GM21367 (cell line): ENCODE measurements around the gene BCAP31.
"Not testable (repeated sequence)": the region's sequence is repeated elsewhere in the genome, so short reads cannot be mapped to it uniquely, and the experiment has no call there.

Experiments used
- ATAC-seq: cut with Tn5 transposase; IDR thresholded peaks from one replicate; pipeline ENCODE4 v1.9.1; 2021; ENCODE audit not compliant: unreplicated experiment

Gene BCAP31

GRCh38 chrX:153763298-153763932, 39.2 kb upstream of the BCAP31 start:
- no peak for ATAC-seq

GRCh38 chrX:153762626-153763173, 38.5 kb upstream of the BCAP31 start:
- no peak for ATAC-seq

DNA sequence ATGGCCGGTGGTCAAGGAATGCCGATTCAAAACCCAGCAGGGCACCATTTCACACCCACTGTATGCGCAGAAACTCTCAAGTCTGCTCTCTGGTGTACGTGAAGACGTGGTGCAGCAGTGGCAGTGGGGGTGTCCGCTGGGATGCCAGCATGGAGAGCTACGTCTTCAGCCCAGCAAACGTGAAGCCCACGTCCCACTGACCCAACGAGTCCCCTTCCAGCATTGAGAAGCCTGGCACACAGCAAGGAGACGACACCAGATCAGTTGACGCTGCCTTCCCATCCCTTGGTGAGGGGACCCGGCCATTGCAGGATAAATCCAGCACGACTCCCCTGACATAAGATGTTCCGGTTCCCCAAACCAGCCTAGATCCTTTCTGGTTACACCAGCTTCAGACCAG, 37.7 kb upstream of the BCAP31 start:
- ATAC-seq: no peak

- ATAC-seq: no peak
These were observed 30.9 kb upstream of the BCAP31 start for GRCh38 chrX:153755136-153755535.

DNA sequence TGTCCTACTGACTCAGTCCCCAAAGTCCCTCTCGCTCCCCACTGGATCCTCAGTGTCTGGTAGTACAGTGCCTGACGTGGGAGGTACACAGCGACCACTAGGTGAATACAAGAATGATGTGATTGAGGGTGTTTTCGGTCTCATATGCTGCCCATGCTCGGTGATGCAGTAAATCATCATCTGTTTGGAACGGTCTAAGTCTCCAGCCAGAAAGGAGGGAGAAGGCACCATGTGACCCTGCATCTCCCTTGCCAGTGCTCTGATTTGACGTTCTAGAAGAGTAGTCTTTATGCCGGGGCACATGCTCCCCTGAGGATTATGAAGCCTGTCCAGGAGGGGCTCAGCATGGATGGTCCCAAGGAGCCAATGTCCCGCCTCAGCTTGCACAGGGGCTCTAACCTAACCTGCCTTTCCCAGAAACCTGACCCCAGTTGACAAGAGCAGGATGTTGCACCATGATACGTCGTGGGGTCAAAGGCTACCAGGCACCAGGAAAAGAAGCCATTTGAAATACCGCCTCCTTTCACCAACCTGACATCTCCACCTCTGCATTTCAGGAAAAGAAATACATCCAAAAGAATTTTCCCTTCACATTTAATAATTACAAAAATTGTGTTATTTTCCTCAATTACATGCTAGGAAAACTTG, 26.1 kb upstream of the BCAP31 start:
- ATAC-seq: no peak

DNA sequence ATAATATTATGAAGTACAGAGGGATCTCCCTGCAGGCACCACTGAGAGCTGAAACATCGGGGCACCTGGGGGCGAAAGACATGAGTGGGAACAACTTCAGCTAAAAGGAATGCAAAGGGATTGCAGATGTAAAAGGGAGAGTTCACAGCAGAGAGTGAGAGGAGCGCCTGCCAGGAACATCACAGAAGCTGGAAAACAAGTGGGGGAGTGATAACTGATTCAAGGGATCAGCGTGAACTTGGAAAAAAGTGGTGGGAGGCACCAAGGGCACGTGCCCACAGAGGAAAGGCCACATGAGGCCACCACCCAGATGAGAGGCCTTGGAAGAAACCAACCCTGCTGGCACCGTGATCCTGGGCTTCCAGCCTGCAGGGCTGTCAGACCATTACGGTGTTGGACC, 24.8 kb upstream of the BCAP31 start:
- not testable (repeated sequence) for ATAC-seq

GRCh38 chrX:153746991-153747390, 22.8 kb upstream of the BCAP31 start:
- not testable (repeated sequence) for ATAC-seq

DNA sequence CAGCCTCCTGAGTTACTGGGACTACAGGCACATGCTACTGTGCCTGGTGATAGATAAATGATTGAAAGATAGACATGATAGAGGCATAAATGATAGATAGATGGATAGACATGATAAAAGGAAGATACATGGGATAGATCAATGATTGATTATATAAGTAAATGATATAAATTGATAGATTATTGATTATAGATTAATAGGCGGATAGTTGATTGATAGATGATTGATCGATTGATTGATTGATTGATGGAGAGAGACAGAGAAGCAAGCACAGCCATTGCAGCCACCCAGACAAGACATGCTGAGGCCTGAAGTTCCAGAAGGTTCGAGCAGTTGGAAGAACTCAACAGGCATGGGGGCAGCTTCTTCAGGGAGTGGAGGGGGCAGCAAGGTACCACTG, 22.2 kb upstream of the BCAP31 start:
- no peak for ATAC-seq

DNA sequence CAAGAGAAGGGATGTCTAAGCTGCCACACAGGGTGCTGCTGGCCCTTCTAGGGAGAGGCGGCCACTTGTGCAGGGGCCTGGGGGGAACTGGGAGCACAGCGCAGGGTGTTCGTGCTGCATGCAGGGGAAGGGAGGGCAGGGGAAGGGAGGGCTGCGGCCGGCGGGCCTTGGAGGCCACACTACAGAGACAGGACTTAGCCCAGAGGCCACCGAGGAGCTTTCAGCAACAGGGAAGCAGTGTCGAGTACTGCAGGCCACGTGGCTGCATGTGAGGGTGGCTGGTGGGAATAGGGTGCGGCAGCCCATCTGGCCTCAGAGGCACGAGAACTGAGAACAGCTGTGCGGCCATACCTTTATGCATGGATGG, 20.9 kb upstream of the BCAP31 start:
- ATAC-seq: not testable (repeated sequence)

GRCh38 chrX:153744210-153745066, 20.3 kb upstream of the BCAP31 start:
- ATAC-seq: no peak

DNA sequence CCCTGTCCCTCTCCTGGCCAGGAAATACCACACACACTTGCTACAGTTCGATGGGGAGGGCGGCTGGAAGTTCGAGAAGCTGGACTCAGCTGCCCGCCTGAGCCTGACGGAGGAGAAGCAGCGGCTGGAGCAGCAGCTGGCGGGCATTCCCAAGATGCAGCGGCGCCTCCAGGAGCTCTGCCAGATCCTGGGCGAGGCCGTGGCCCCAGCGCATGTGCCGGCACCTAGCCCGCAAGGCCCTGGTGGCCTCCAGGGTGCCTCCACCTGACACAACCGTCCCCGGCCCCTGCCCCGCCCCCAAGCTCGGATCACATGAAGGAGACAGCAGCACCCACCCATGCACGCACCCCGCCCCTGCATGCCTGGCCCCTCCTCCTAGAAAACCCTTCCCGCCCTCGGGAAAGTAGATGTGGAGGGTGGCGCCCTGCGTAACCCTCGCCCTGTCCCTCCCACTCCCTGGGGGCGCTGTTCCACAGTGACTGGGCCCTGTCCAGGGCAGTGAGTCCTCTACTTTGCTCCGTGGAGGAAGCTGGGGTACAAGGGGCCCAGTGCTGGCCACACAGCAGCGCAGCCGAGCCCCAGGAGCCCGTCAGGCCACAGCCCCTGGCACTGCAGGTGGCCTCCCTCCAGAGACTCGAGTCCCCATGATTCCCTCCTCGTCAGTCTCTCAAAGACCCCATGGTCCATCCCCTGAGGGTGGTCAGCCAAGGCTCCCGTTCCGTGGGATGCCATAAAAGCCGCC, 19.5 kb upstream of the BCAP31 start:
- not testable (repeated sequence) for ATAC-seq

DNA sequence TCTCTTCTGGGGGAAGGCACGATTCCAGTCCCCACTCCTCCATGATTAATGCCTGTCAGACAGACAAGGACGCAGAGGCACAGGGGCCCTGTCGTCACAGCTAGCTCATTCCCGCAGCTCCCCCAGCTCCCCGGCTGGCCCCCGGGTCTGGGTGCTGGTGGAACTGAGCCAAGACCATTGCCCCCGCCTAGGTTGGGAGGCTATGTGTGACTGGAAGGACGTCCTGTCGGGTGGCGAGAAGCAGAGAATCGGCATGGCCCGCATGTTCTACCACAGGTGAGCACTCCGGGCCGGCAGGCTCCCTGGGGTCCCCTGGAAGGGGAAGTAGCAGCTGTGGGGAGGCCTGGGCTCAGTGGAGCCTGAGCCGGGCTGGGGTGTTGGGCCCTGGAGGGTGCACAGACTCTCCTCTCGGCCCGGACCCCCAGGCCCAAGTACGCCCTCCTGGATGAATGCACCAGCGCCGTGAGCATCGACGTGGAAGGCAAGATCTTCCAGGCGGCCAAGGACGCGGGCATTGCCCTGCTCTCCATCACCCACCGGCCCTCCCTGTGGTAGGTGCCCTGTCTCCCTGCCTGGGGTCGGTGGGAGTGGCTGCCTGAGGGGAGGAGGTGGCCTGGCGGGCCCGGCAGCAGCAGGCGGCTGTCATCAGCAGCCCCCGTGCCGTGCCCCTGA, 18.7 kb upstream of the BCAP31 start:
- ATAC-seq: not testable (repeated sequence)

DNA sequence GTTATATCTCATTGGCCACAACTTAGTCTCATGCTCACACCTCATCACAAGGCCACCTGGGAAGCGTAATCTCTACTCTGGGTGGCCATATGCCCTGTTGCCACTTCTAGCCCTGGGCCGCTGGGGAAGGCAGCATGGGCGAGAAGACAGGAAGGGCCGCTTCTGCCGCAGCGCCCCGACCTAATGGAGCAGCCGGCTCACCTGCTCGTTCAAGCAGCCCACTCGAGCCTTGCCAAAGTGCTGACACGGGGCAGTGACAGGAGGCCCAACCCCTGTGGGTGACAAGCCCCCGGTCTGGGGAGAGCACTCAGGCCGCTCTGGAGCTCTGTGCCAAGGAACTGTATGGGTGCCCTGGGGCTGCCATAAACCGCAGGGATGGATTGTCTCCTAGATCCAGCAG, 17.9 kb upstream of the BCAP31 start:
- ATAC-seq: not testable (repeated sequence)

DNA sequence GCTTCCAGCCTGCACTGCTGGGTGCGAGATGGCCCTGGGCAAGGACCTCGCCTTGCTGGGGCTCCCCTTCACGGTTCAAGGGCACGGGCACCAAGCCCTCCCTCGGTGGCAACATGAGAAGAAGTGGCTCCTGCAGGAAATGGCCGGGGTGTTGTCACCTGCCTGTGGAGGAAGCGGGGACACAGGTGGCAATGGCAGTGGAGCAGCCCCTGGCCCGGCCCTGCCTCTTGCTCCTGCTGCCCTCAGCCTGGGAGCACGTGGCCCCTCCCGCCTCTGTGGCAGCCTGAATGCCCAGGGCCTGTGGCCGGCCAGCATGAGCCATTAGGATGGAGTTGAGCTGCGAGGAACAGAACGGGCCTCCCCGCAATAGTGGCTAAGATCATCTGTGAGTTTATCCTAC, 17.3 kb upstream of the BCAP31 start:
- ATAC-seq: no peak

- ATAC-seq: no peak
These were observed 16.5 kb upstream of the BCAP31 start for GRCh38 chrX:153740631-153741222.

- no peak for ATAC-seq
These were observed 15.7 kb upstream of the BCAP31 start for GRCh38 chrX:153739754-153740486.

- ATAC-seq: no peak
These were observed 13.9 kb upstream of the BCAP31 start for GRCh38 chrX:153738056-153738605.

- ATAC-seq: no peak
These were observed 12.8 kb upstream of the BCAP31 start for GRCh38 chrX:153736871-153737441.
